ENCODE measurements around the gene RPP21.

RPP21 gene

DNA sequence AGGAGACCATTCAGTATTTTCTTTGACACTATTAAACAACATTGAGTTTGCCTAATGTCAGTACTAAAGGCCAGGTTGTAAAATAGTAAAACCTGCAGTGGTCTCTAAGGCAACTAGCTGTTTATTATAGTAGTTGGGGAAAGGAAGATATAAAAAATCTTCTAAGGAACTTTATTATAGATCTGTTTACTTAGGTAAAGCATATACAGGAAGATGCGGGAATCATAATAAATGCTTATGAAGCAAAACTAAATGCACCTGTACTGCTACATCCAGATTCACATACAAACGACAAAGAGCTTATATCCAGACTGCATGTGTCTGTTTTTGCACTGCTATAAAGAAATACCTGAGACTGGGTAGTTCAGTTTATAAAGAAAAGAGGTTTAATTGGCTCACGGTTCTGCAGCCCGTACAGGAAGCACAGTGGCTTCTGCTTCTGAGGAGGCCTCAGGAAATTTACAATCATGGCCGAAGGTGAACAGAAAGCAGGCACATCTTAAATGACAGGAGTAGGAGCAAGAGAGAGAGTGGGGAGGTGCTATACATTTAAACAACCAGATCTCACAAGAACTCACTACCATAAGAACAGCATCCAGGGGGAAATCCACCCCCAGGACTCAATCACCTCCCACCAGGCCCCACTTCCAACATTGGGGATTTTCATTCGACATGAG, 26.9 kb upstream of the RPP21 start:
- no peak overlapping the region for H4K8ac ChIP-seq (ENCODE audit: low read length)
- H3K9ac ChIP-seq (ENCODE audit: low read length), result no peak overlapping the region
- WGBS, result 86% methylated on average over 5 of the region's 6 CpGs
- no peak overlapping the region for H2BK5ac ChIP-seq (ENCODE audit: low read depth, low read length, poor library complexity, severe bottlenecking)
- H3K18ac ChIP-seq (ENCODE audit: low read depth in 1 of 2, low read length in 2 of 2), result no peak overlapping the region
- H2BK12ac ChIP-seq (ENCODE audit: low read length in 2 of 2), result no peak overlapping the region
- peaks cover 1% of the 10 kb centered on the region for H3K4me1 ChIP-seq (ENCODE audit: control insufficient read depth, insufficient read depth, low read depth, low read length)
- no peaks in the 10 kb centered on the region for H3K9me3 ChIP-seq (ENCODE audit: control insufficient read depth, low read length)
- H3K36me3 ChIP-seq (ENCODE audit: control insufficient read depth in 1 of 2, insufficient read depth in 2 of 2, low read depth in 1 of 2, low read length in 2 of 2), result peaks cover 7 to 43% of the 10 kb centered on the region in 2 experiments
- no peak overlapping the region for H2BK120ac ChIP-seq (ENCODE audit: low read depth, low read length)
- H3K27ac ChIP-seq (ENCODE audit: low read length, poor library complexity, severe bottlenecking), result no peak overlapping the region
- no peak overlapping the region for H2AFZ ChIP-seq (ENCODE audit: low read depth, low read length)
- H2AK5ac ChIP-seq (ENCODE audit: low read length, severe bottlenecking), result no peak overlapping the region
- no peak overlapping the region for H3K14ac ChIP-seq (ENCODE audit: low read length in 2 of 2)
- no peak overlapping the region for H3K4ac ChIP-seq (ENCODE audit: low read depth in 1 of 2, low read length in 2 of 2)
- no peak for DNase-seq
- H3K23ac ChIP-seq (ENCODE audit: low read length in 2 of 2), result no peak overlapping the region
- H3K79me1 ChIP-seq (replicated peaks; ENCODE audit: low read length, poor library complexity, severe bottlenecking), result peaks cover 18% of the 10 kb centered on the region
- H4K91ac ChIP-seq (ENCODE audit: low read length), result no peak overlapping the region
- no peaks in the 10 kb centered on the region for H3K27me3 ChIP-seq (ENCODE audit: control insufficient read depth in 1 of 2, insufficient read depth in 1 of 2, low read length in 2 of 2)
- H3K4me2 ChIP-seq (ENCODE audit: low read length, poor library complexity, severe bottlenecking), result no peak overlapping the region
- H3K4me3 ChIP-seq (ENCODE audit: insufficient read depth in 1 of 2, low read depth in 1 of 2, low read length in 2 of 2), result no peak overlapping the region
- H2BK15ac ChIP-seq (ENCODE audit: low read depth, poor library complexity, severe bottlenecking), result no peak overlapping the region

DNA sequence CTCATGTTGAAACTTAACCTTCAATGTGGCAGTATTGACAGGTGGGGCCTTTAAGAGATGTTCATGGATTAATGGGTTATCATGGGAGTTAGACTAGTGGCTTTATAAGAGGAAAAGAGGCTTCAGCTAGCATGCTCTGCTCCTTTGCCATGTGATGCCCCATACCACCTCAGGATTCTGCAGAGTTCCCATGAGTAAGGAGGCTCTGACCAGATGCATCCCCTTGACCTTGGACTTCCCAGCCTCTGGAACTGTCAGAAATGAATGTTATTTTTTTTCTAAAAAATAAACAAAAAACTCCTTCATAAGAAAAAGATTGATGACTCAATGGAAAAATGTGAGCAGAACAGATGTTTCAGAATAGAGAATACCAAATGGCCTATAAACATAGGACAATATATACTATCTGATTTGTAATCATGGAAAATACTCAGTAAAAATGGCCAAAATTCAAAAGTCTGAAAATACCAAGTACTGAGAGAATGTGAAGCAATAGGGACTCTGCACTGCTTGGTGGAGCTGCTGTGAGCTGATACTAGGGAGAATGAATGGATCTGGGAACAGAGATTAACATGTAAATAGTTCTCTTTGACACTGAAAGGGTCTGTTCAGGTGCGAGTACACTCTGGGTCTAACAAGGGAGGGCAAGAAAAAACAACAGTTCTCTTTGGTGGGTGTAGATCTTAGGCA, 25.7 kb upstream of the RPP21 start:
- H4K8ac ChIP-seq (ENCODE audit: low read length), result no peak overlapping the region

DNA sequence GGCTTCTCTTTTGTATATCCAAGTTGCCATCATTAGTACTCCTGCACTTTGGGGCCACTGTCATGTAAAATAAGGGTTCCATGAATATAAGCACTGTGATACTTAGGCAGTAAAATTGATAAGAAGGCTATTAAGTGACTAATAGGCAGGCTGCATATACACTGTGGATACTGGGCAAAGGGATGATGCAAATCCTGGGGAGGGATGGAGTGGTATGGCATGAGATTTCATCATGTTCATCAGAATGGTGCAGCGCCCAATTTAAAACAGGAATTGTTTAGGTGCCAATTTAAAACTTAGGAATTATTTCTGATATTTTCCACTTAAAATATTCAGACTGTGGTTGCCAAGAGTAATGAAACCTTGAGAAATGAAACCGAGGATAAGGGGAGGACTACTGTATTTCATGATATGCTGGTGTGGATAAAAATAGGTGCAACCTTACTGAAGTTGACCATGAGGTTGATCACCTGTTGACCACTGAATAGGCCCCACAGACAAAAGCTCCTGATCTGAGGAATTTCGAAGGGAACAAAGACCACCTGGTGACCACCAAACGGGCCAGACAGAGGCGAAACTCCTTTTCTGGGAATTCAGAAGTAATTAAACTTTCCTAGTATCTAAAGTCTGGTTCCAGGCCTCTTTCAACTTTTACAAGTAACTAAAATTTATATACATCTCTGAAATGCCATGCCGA, 23.1 kb upstream of the RPP21 start:
- Histone ChIP-seq H3K9me3 (ENCODE audit: control insufficient read depth, low read length) (no peaks in the 10 kb centered on the region), H2BK120ac (ENCODE audit: low read depth, low read length) (no peak overlapping the region), H2AFZ (ENCODE audit: low read depth, low read length) (no peak overlapping the region), H4K8ac (ENCODE audit: low read length) (no peak overlapping the region), H3K23ac (ENCODE audit: low read length in 2 of 2) (no peak overlapping the region), H3K18ac (ENCODE audit: low read depth in 1 of 2, low read length in 2 of 2) (no peak overlapping the region), H2BK15ac (ENCODE audit: low read depth, poor library complexity, severe bottlenecking) (no peak overlapping the region), H3K36me3 (ENCODE audit: control insufficient read depth in 1 of 2, insufficient read depth in 2 of 2, low read depth in 1 of 2, low read length in 2 of 2) (peaks cover 0 to 6% of the 10 kb centered on the region in 2 experiments), H3K27me3 (ENCODE audit: control insufficient read depth in 1 of 2, insufficient read depth in 1 of 2, low read length in 2 of 2) (no peaks in the 10 kb centered on the region), H3K4me3 (ENCODE audit: insufficient read depth in 1 of 2, low read depth in 1 of 2, low read length in 2 of 2) (peak overlapping the region in 1 of 2 experiments; percentile 46), H2BK12ac (ENCODE audit: low read length in 2 of 2) (no peak overlapping the region), H2AK5ac (ENCODE audit: low read length, severe bottlenecking) (no peak overlapping the region), H3K4ac (ENCODE audit: low read depth in 1 of 2, low read length in 2 of 2) (no peak overlapping the region), H3K14ac (ENCODE audit: low read length in 2 of 2) (no peak overlapping the region), H3K79me1 (replicated peaks; ENCODE audit: low read length, poor library complexity, severe bottlenecking) (peaks cover 7% of the 10 kb centered on the region), H4K91ac (ENCODE audit: low read length) (no peak overlapping the region), H3K27ac (ENCODE audit: low read length, poor library complexity, severe bottlenecking) (no peak overlapping the region), H3K9ac (ENCODE audit: low read length) (no peak overlapping the region), H3K4me2 (ENCODE audit: low read length, poor library complexity, severe bottlenecking) (no peak overlapping the region), H2BK5ac (ENCODE audit: low read depth, low read length, poor library complexity, severe bottlenecking) (no peak overlapping the region), H3K4me1 (ENCODE audit: control insufficient read depth, insufficient read depth, low read depth, low read length) (peaks cover 7% of the 10 kb centered on the region)
- WGBS, result 85% methylated on average over 5 of the region's 6 CpGs
- peak; percentile 54 for DNase-seq

More for the DNA sequence above, 25.7 kb upstream of the RPP21 start:
- no peaks in the 10 kb centered on the region for H3K9me3 ChIP-seq (ENCODE audit: control insufficient read depth, low read length)
- peaks cover 14% of the 10 kb centered on the region for H3K79me1 ChIP-seq (replicated peaks; ENCODE audit: low read length, poor library complexity, severe bottlenecking)
- H2AFZ ChIP-seq (ENCODE audit: low read depth, low read length), result no peak overlapping the region
- no peaks in the 10 kb centered on the region for H3K27me3 ChIP-seq (ENCODE audit: control insufficient read depth in 1 of 2, insufficient read depth in 1 of 2, low read length in 2 of 2)
- no peak overlapping the region for H3K18ac ChIP-seq (ENCODE audit: low read depth in 1 of 2, low read length in 2 of 2)
- WGBS, result 95% methylated on average over 1 of the region's 1 CpG
- H4K91ac ChIP-seq (ENCODE audit: low read length), result no peak overlapping the region
- no peak overlapping the region for H3K27ac ChIP-seq (ENCODE audit: low read length, poor library complexity, severe bottlenecking)
- H2BK120ac ChIP-seq (ENCODE audit: low read depth, low read length), result no peak overlapping the region
- no peak overlapping the region for H3K4me2 ChIP-seq (ENCODE audit: low read length, poor library complexity, severe bottlenecking)
- no peak overlapping the region for H2BK15ac ChIP-seq (ENCODE audit: low read depth, poor library complexity, severe bottlenecking)
- H3K36me3 ChIP-seq (ENCODE audit: control insufficient read depth in 1 of 2, insufficient read depth in 2 of 2, low read depth in 1 of 2, low read length in 2 of 2), result peaks cover 4 to 30% of the 10 kb centered on the region in 2 experiments
- no peak overlapping the region for H2AK5ac ChIP-seq (ENCODE audit: low read length, severe bottlenecking)
- no peak overlapping the region for H3K9ac ChIP-seq (ENCODE audit: low read length)
- no peak overlapping the region for H3K4me3 ChIP-seq (ENCODE audit: insufficient read depth in 1 of 2, low read depth in 1 of 2, low read length in 2 of 2)
- no peak overlapping the region for H2BK12ac ChIP-seq (ENCODE audit: low read length in 2 of 2)
- peak; percentile 41 for DNase-seq
- H3K14ac ChIP-seq (ENCODE audit: low read length in 2 of 2), result no peak overlapping the region
- H2BK5ac ChIP-seq (ENCODE audit: low read depth, low read length, poor library complexity, severe bottlenecking), result no peak overlapping the region
- H3K4me1 ChIP-seq (ENCODE audit: control insufficient read depth, insufficient read depth, low read depth, low read length), result peaks cover 1% of the 10 kb centered on the region
- no peak overlapping the region for H3K23ac ChIP-seq (ENCODE audit: low read length in 2 of 2)
- no peak overlapping the region for H3K4ac ChIP-seq (ENCODE audit: low read depth in 1 of 2, low read length in 2 of 2)
